GM12878 (cell line): ENCODE measurements around the gene MFAP1. TPM values are rescaled to one million over a fixed set of nuclear protein-coding genes. Genes with fewer than 3 reads are reported as not detected.
"Not testable (repeated sequence)": the region's sequence is repeated elsewhere in the genome, so short reads cannot be mapped to it uniquely, and the experiment has no call there.

Source experiments
- ATAC-seq: fragments of 200-7000 bp; cut with Tn5 transposase; 3 replicates; pipeline ENCODE4 v1.9.1; 2020; ENCODE audit warnings: mild to moderate bottlenecking, moderate library complexity
- BruUV-seq: library from RNA; stranded (reverse); fragments of 400-500 nt; replicated peaks from 2 replicates; lab custom pipeline; 2021; lab: Mats Ljungman, UMichigan
- CTCF ChIA-PET: fragments of 300-600 bp; sonication (Branson Sonifier 250); formaldehyde crosslinking; extraction: SDS; loops from one replicate; lab custom pipeline; 2021; ENCODE audit warnings: inconsistent platforms; lab: Yijun Ruan, JAX
- POLR2A ChIA-PET: fragments of 350-600 bp; formaldehyde crosslinking; extraction: SDS; loops from one replicate; lab custom pipeline; 2021; ENCODE audit warnings: inconsistent platforms; lab: Charles Lee
- RAD21 ChIA-PET: fragments of 300-600 bp; sonication (Branson Sonifier 250); formaldehyde crosslinking; loops from one replicate; lab custom pipeline; 2023; ENCODE audit warnings: antibody characterized with exemption; ENCODE audit not compliant: unreplicated experiment; lab: Charles Lee
- SMC1A ChIA-PET: fragments of 300-600 bp; sonication (Branson Sonifier 250); formaldehyde crosslinking; loops from one replicate; lab custom pipeline; 2023; ENCODE audit not compliant: unreplicated experiment, uncharacterized antibody; lab: Charles Lee
- DNase-seq: peaks from one replicate; pipeline ENCODE4 v3.0.0-alpha.2; 2011; ENCODE audit warnings: low read depth, low spot score
- FAIRE-seq: peaks from 3 replicates; lab custom pipeline; 2011; peaks lifted over from hg19 to GRCh38; lab: Jason Lieb, UNC
- H2AFZ ChIP-seq: 2 replicates; pipeline ENCODE4 v1.6.0; 2011; ENCODE audit warnings: low read depth, low read length, control low read depth; ENCODE audit not compliant: control insufficient read depth
- H3K27ac ChIP-seq: 2 replicates; pipeline ENCODE4 v1.5.1; 2011; ENCODE audit warnings: control low read depth; ENCODE audit not compliant: control insufficient read depth, insufficient read depth
- H3K27me3 ChIP-seq, 2 experiments: replicated peaks in 1 of 2; 2 replicates each; pipeline versions ENCODE4 v1.6.0 to v1.6.1; 2011; ENCODE audit warnings: low read length in 1 of 2; ENCODE audit not compliant: control insufficient read depth in 2 of 2, insufficient read depth in 2 of 2
- H3K36me3 ChIP-seq, 2 experiments: 2 replicates each; pipeline ENCODE4 v1.5.1; 2011; ENCODE audit warnings: low read length in 1 of 2; ENCODE audit not compliant: control insufficient read depth in 2 of 2, insufficient read depth in 2 of 2
- H3K4me1 ChIP-seq: 2 replicates; pipeline ENCODE4 v1.6.1; 2011; ENCODE audit warnings: mild to moderate bottlenecking, low read length, moderate library complexity, mixed read lengths; ENCODE audit not compliant: control insufficient read depth, insufficient read depth
- H3K4me2 ChIP-seq: 2 replicates; pipeline ENCODE4 v1.6.0; 2011; ENCODE audit warnings: control low read depth; ENCODE audit not compliant: control insufficient read depth, insufficient read depth
- H3K4me3 ChIP-seq: fragments of 200-600 bp; sonication (generic); 2 replicates; pipeline ENCODE4 v1.5.1; 2016
- H3K79me2 ChIP-seq: 2 replicates; pipeline ENCODE4 v1.6.0; 2011; ENCODE audit warnings: low read length; ENCODE audit not compliant: control insufficient read depth, insufficient read depth
- H3K9ac ChIP-seq: 2 replicates; pipeline ENCODE4 v1.8.0; 2011; ENCODE audit warnings: low read length, control low read depth, mixed read lengths; ENCODE audit not compliant: control insufficient read depth, insufficient read depth
- H3K9me3 ChIP-seq: replicated peaks from 3 replicates; pipeline ENCODE4 v1.5.1; 2011; ENCODE audit warnings: mild to moderate bottlenecking, low read length; ENCODE audit not compliant: control insufficient read depth, insufficient read depth
- H4K20me1 ChIP-seq: 2 replicates; pipeline ENCODE4 v1.6.0; 2011; ENCODE audit not compliant: control insufficient read depth, insufficient read depth
- FOXK2 ChIP-seq: fragments of 450-650 bp; IDR thresholded peaks from 2 replicates; pipeline ENCODE4 v1.6.1; 2017; ENCODE audit warnings: mild to moderate bottlenecking, moderate library complexity
- SMAD5 ChIP-seq: IDR thresholded peaks from 2 replicates; pipeline ENCODE4 v1.6.1; 2016; ENCODE audit warnings: antibody characterized with exemption, low read depth
- SMARCA5 ChIP-seq: fragments of 450-650 bp; IDR thresholded peaks from 2 replicates; pipeline ENCODE4 v1.6.1; 2017; ENCODE audit warnings: mild to moderate bottlenecking
- WGBS: methylation state at CpG from one replicate; pipeline ENCODE4 v1.1.6; 2016; ENCODE audit warnings: low lambda C conversion rate; ENCODE audit not compliant: insufficient replicate concordance, insufficient coverage; ENCODE audit errors: missing lambda C conversion rate; 5-methylcytosine and 5-hydroxymethylcytosine counted together
- in situ Hi-C: fragments of 300-500 bp; cut with MboI; formaldehyde crosslinking; loops from 9 replicates; pipeline ENCODE4 v1.14.3; 2018; ENCODE audit warnings: mixed read lengths
- intact Hi-C: fragments of 100-400 bp; cut with micrococcal nuclease; formaldehyde crosslinking; loops from one replicate; pipeline ENCODE4 v1.14.2; 2022; ENCODE audit not compliant: unreplicated experiment
- polyA plus RNA-seq, 11 experiments: library from polyadenylated mRNA; depleted of rRNA in 4 of 11; unstranded in 6 of 11; stranded (reverse) in 5 of 11; fragments of >200 nt; fragmentation: Nextera tagmentation in 4 of 11; fragmentation: Illumina TruSeq in 1 of 11; extraction: Ambion mirVana in 4 of 11; extraction: Trizol in 1 of 11; gene quantifications; 1 replicate in 1 of 11; 2 replicates in 10 of 11; pipeline versions ENCODE4 v1.2.1 to v1.2.3, GENCODE V29; 2011 to 2016; ENCODE audit warnings: inconsistent platforms in 2 of 11, missing spikeins in 2 of 11, low read depth in 1 of 11
- total RNA-seq, 4 experiments: library from RNA; depleted of rRNA in 3 of 4; stranded (reverse); fragments of >200 nt in 3 of 4; fragmentation: Illumina TruSeq in 1 of 4; extraction: Trizol in 1 of 4; gene quantifications; 2 replicates each; pipeline versions ENCODE4 v1.2.1 to v1.2.3, GENCODE V29; 2013 to 2021

The MFAP1 gene
- total and polyA plus RNA-seq, 10 of the 15 experiments (the other 5 are each of a cell fraction or from before 2014, with no cell fraction given): 24.5 to 67.3 (median 47.4) TPM

DNA sequence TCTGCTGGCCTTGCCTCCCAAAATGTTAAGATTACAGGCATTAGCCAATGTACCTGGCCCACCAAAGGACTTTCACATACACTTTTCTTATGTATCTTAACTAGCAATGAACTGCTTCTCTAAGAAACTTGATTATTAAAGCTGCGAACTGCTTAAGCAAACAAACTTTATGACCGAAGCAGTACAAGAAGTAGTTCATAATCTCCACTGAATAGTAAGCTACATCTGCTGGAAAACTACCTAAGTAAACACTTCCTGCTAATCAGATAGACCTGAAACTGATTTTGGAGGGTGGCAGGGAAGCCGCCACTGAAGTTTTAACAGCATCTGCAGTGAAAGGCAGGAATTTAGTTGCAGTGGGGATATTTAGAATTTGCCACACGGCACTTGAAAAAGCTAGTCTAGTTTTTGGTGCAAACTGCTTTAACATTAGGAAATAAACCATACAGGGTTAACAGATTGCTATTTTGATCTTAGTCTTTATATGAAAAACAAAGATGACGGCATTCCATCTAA lies 16.0 kb downstream of the MFAP1 start:
- intact Hi-C loops: loop anchor here (2.0 kb wide), 1 partner anchor 32 kb away; the partner anchor contains the start of gene ELL3
- no peaks in the 10 kb centered on the region for H3K9me3 ChIP-seq
- ChIA-PET POLR2A (interaction anchor here (0.6 to 6.1 kb wide), 13 partner anchors 8 to 919 kb away, joined by 3 to 74 read pairs (median 5); partner anchors contain the start of genes ELL3, HYPK, MFAP1 and SERF2), SMC1A (interaction anchor here (0.8 to 2.7 kb wide), 19 partner anchors 8 to 562 kb away, joined by 3 to 35 read pairs (median 8); partner anchors contain the start of genes ELL3, HYPK, MFAP1 and SERF2), CTCF (interaction anchor here (0.6 to 3.2 kb wide), 10 partner anchors 8 to 257 kb away, joined by 3 to 19 read pairs (median 8); partner anchors contain the start of genes ELL3, HYPK, MFAP1 and SERINC4), RAD21 (interaction anchor here (0.8 to 3.3 kb wide), 15 partner anchors 9 to 60 kb away, joined by 3 to 27 read pairs (median 8); partner anchors contain the start of genes ELL3, HYPK, MFAP1 and SERINC4)
- WGBS: 53% methylated on average over 5 of the region's 5 CpGs
- peak; percentile 31 for ATAC-seq
- TF ChIP-seq SMARCA5: peak; percentile 80
- no peak for TF ChIP-seq FOXK2
- DNase-seq: no peak
- no peaks in the 10 kb centered on the region for H4K20me1 ChIP-seq
- in situ Hi-C loops: no loop called here
- no peaks in the 10 kb centered on the region for H3K27me3 ChIP-seq
- H3K4me2 ChIP-seq: peak overlapping the region; percentile 57
- peak overlapping the region; percentile 59 for H3K27ac ChIP-seq
- H3K9ac ChIP-seq: no peak overlapping the region
- no peak overlapping the region for H2AFZ ChIP-seq
- H3K4me3 ChIP-seq: peak overlapping the region; percentile 19; the same call in 1 of the 2 replicates
- peaks cover 26% of the 10 kb centered on the region for H3K4me1 ChIP-seq
- H3K36me3 ChIP-seq: peaks cover 10 to 29% of the 10 kb centered on the region in 2 experiments
- no TSS peak for BruUV-seq
- no peaks in the 10 kb centered on the region for H3K79me2 ChIP-seq
- no peak for FAIRE-seq

DNA sequence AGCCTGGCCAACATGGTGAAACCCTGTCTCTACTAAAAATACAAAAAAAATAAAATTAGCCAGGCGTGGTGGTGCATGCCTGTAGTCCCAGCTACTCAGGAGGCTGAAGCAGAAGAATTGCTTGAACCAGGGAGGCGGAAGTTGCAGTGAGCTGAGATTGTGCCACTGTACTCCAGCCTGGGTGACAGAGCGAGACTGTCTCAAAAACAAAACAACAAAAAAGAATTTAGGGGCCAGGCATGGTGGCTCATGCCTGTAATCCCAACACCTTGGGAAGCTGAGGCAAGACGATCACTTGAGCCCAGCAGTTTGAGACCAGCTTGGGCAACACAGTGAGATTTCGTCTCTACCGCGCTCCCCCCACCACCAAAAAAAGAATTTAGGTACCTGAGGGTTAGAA lies 21.8 kb downstream of the MFAP1 start:
- not testable (repeated sequence) for FAIRE-seq, ATAC-seq
- SMC1A ChIA-PET: interaction anchor here (0.9 to 1.2 kb wide), 2 partner anchors 10 to 29 kb away, joined by 3 read pairs; no protein-coding TSS in a partner anchor

More for the DNA sequence above, 21.8 kb downstream of the MFAP1 start:
- peaks cover 24% of the 10 kb centered on the region for H3K4me1 ChIP-seq
- H3K4me3 ChIP-seq, H3K4me2 ChIP-seq, H2AFZ ChIP-seq, RAD21 ChIA-PET, H3K27ac ChIP-seq, H4K20me1 ChIP-seq, H3K9ac ChIP-seq, DNase-seq, H3K9me3 ChIP-seq, intact Hi-C loops, BruUV-seq, H3K27me3 ChIP-seq: not testable (repeated sequence)
- peaks cover 16% of the 10 kb centered on the region for H3K79me2 ChIP-seq
- in situ Hi-C loops: loop anchor here (5.0 kb wide), 1 partner anchor 50 kb away; no protein-coding TSS in a partner anchor
- POLR2A ChIA-PET: interaction anchor here (1.4 kb wide), 1 partner anchor 11 kb away, joined by 3 read pairs; no protein-coding TSS in a partner anchor
- TF ChIP-seq SMAD5: 0 out of 2 replicates have a peak, but pooled peaks have one; percentile 23
- WGBS: 100% methylated on average over 7 of the region's 7 CpGs
- CTCF ChIA-PET: interaction anchor here (1.7 kb wide), 1 partner anchor 26 kb away, joined by 5 read pairs; the partner anchor contains the start of gene ELL3
- H3K36me3 ChIP-seq: peaks cover 5 to 22% of the 10 kb centered on the region in 2 experiments
